KMS-11 (cell line): ENCODE measurements around the gene PLCB2.

ENCODE experiments used
- H2AFZ ChIP-seq: fragments of 200-600 bp; sonication (generic); 2 replicates; pipeline ENCODE4 v1.6.1; 2016; ENCODE audit warnings: antibody characterized with exemption, mixed run types, low read depth
- H3K27ac ChIP-seq: fragments of 200-600 bp; sonication (generic); 2 replicates; pipeline ENCODE4 v1.6.1; 2016; ENCODE audit warnings: mild to moderate bottlenecking, mixed run types
- H3K27me3 ChIP-seq: fragments of 200-600 bp; sonication (generic); 2 replicates; pipeline ENCODE4 v1.6.1; 2017; ENCODE audit warnings: mild to moderate bottlenecking, low read depth, mixed run types, moderate library complexity; ENCODE audit not compliant: insufficient read depth
- H3K36me3 ChIP-seq: fragments of 200-600 bp; sonication (generic); 2 replicates; pipeline ENCODE4 v1.6.1; 2017; ENCODE audit warnings: mild to moderate bottlenecking, mixed run types; ENCODE audit not compliant: insufficient read depth
- H3K4me1 ChIP-seq: fragments of 200-600 bp; sonication (generic); 2 replicates; pipeline ENCODE4 v1.6.1; 2016; ENCODE audit warnings: mild to moderate bottlenecking, low read depth, mixed run types; ENCODE audit not compliant: poor library complexity, severe bottlenecking
- H3K4me2 ChIP-seq: fragments of 200-600 bp; sonication (generic); 2 replicates; pipeline ENCODE4 v1.7.0; 2016; ENCODE audit warnings: mild to moderate bottlenecking, mixed run types
- H3K4me3 ChIP-seq: fragments of 200-600 bp; sonication (generic); IDR thresholded peaks from 2 replicates; pipeline ENCODE4 v1.6.1; 2017; ENCODE audit warnings: low read depth, low read length, mixed read lengths; ENCODE audit not compliant: insufficient read depth
- H3K79me2 ChIP-seq: fragments of 200-600 bp; sonication (generic); 2 replicates; pipeline ENCODE4 v1.6.1; 2016; ENCODE audit warnings: low read depth, mixed run types; ENCODE audit not compliant: insufficient read depth
- H3K9ac ChIP-seq: fragments of 200-600 bp; sonication (generic); 2 replicates; pipeline ENCODE4 v1.6.1; 2016; ENCODE audit warnings: mild to moderate bottlenecking, mixed run types
- H4K20me1 ChIP-seq: fragments of 200-600 bp; sonication (generic); 2 replicates; pipeline ENCODE4 v1.6.1; 2016; ENCODE audit warnings: mild to moderate bottlenecking, mixed run types; ENCODE audit not compliant: insufficient read depth
- CTCF ChIP-seq: fragments of 200-600 bp; sonication (generic); conservative IDR thresholded peaks from 2 replicates; pipeline ENCODE4 v1.6.1; 2017; ENCODE audit warnings: low read depth, mild to moderate bottlenecking, antibody characterized with exemption, low read length, moderate library complexity, mixed read lengths

The PLCB2 gene

GRCh38 chr15:40252438-40253166 lies 55.1 kb downstream of the PLCB2 start:
- TF ChIP-seq CTCF = no peak
- Histone ChIP-seq H3K4me1 (no peaks in the 10 kb centered on the region), H3K27ac (no peak overlapping the region), H4K20me1 (no peaks in the 10 kb centered on the region), H3K27me3 (no peaks in the 10 kb centered on the region; the same call in none of the 2 replicates), H3K4me3 (no peak overlapping the region), H3K79me2 (no peaks in the 10 kb centered on the region), H3K9ac (no peak overlapping the region), H2AFZ (no peak overlapping the region), H3K36me3 (no peaks in the 10 kb centered on the region), H3K4me2 (no peak overlapping the region)

- TF ChIP-seq CTCF = no peak
- Histone ChIP-seq H3K79me2 (no peaks in the 10 kb centered on the region), H3K4me1 (no peaks in the 10 kb centered on the region), H2AFZ (no peak overlapping the region), H3K36me3 (no peaks in the 10 kb centered on the region), H3K27ac (no peak overlapping the region), H3K4me2 (no peak overlapping the region), H3K27me3 (no peaks in the 10 kb centered on the region; the same call in none of the 2 replicates), H3K9ac (no peak overlapping the region), H4K20me1 (no peaks in the 10 kb centered on the region), H3K4me3 (no peak overlapping the region)
These were observed 55.6 kb downstream of the PLCB2 start for GRCh38 chr15:40252141-40252437.

GRCh38 chr15:40251486-40252140 lies 56.1 kb downstream of the PLCB2 start:
- no peaks in the 10 kb centered on the region for H4K20me1 ChIP-seq
- no peak overlapping the region for H3K9ac ChIP-seq
- no peak for TF ChIP-seq CTCF
- H3K4me1 ChIP-seq = no peaks in the 10 kb centered on the region
- H3K79me2 ChIP-seq = no peaks in the 10 kb centered on the region
- no peak overlapping the region for H2AFZ ChIP-seq
- H3K4me2 ChIP-seq = no peak overlapping the region
- H3K36me3 ChIP-seq = no peaks in the 10 kb centered on the region
- H3K4me3 ChIP-seq = no peak overlapping the region
- H3K27me3 ChIP-seq = no peaks in the 10 kb centered on the region; the same call in none of the 2 replicates
- H3K27ac ChIP-seq = no peak overlapping the region

GRCh38 chr15:40250771-40251483 lies 56.8 kb downstream of the PLCB2 start:
- no peak overlapping the region for H3K27ac ChIP-seq
- no peaks in the 10 kb centered on the region; the same call in none of the 2 replicates for H3K27me3 ChIP-seq
- no peak overlapping the region for H3K4me3 ChIP-seq
- H3K9ac ChIP-seq = no peak overlapping the region
- no peaks in the 10 kb centered on the region for H3K4me1 ChIP-seq
- H4K20me1 ChIP-seq = no peaks in the 10 kb centered on the region
- H3K79me2 ChIP-seq = no peaks in the 10 kb centered on the region
- no peak overlapping the region for H2AFZ ChIP-seq
- H3K4me2 ChIP-seq = no peak overlapping the region
- no peak for TF ChIP-seq CTCF
- no peaks in the 10 kb centered on the region for H3K36me3 ChIP-seq
